Mucosa of rectum (tissue), 2 donors: Measurements from ENCODE around the gene ICE2.
A peak's percentile ranks its signal among the peaks of the same experiment; 100 is the strongest.

Experiments used
- H3K27ac ChIP-seq, 2 donors: one replicate each; pipeline ENCODE4 v1.7.0; 2013; ENCODE audit warnings: inconsistent platforms in 2 of 2, low read depth in 2 of 2, low read length in 2 of 2
- H3K27me3 ChIP-seq, 2 donors: one replicate each; pipeline ENCODE4 v1.7.0; 2013; ENCODE audit warnings: low read length in 2 of 2; ENCODE audit not compliant: control insufficient read depth in 2 of 2, insufficient read depth in 2 of 2
- H3K36me3 ChIP-seq, 2 donors: one replicate each; pipeline ENCODE4 v1.7.0; 2013; ENCODE audit warnings: low read length in 2 of 2; ENCODE audit not compliant: control insufficient read depth in 2 of 2, insufficient read depth in 2 of 2
- H3K4me1 ChIP-seq, 2 donors: one replicate each; pipeline ENCODE4 v1.7.0; 2013; ENCODE audit warnings: low read length in 2 of 2, mild to moderate bottlenecking in 1 of 2; ENCODE audit not compliant: control insufficient read depth in 2 of 2, insufficient read depth in 2 of 2
- H3K4me3 ChIP-seq, 2 donors: one replicate each; pipeline ENCODE4 v1.7.0; 2013; ENCODE audit warnings: low read length in 2 of 2
- H3K9ac ChIP-seq, 2 donors: one replicate each; pipeline ENCODE4 v1.7.0; 2013; ENCODE audit warnings: low read length in 2 of 2, low read depth in 1 of 2, mild to moderate bottlenecking in 1 of 2
- H3K9me3 ChIP-seq, 2 donors: one replicate each; pipeline ENCODE4 v1.7.0; 2013; ENCODE audit warnings: low read length in 2 of 2; ENCODE audit not compliant: control insufficient read depth in 2 of 2
- donor health status: healthy.
- donor health status: Normal muscosa, but diverticular disease.

The ICE2 gene

GRCh38 chr15:60399246-60399915 is 79.6 kb downstream of the ICE2 start:
- peaks cover 7 to 10% of the 10 kb centered on the region in 2 donors for H3K36me3 ChIP-seq
- H3K4me3 ChIP-seq, result peak overlapping the region; percentile 67 to 74
- H3K27me3 ChIP-seq, result no peaks in the 10 kb centered on the region
- H3K27ac ChIP-seq, result peak overlapping the region; percentile 99
- H3K4me1 ChIP-seq, result peaks cover 51% of the 10 kb centered on the region in 2 donors
- peak overlapping the region; percentile 84 to 98 for H3K9ac ChIP-seq
- H3K9me3 ChIP-seq, result no peaks in the 10 kb centered on the region

GRCh38 chr15:60397772-60398445 is 81.0 kb downstream of the ICE2 start, which contains the start of gene ANXA2:
Gene ANXA2 (minus strand): TSS chr15:60397986. CDS start chr15:60386075, 11,911 bp downstream.
- Histone ChIP-seq H3K27ac (peak within 1 kb of the TSS; percentile 99), H3K9ac (peak within 1 kb of the TSS; percentile 93 to 98), H3K4me3 (peak within 1 kb of the TSS; percentile 95 to 96), H3K27me3 (no peaks in the 10 kb centered on the region), H3K9me3 (no peaks in the 10 kb centered on the region), H3K4me1 (peaks cover 62 to 64% of the 10 kb centered on the region in 2 donors), H3K36me3 (peaks cover 7 to 10% of the 10 kb centered on the region in 2 donors)

- H3K36me3 ChIP-seq, result peaks cover 7 to 10% of the 10 kb centered on the region in 2 donors
- peak overlapping the region; percentile 99 for H3K27ac ChIP-seq
- H3K4me3 ChIP-seq, result peak overlapping the region; percentile 95 to 96
- H3K9ac ChIP-seq, result peak overlapping the region; percentile 93 to 98
- H3K9me3 ChIP-seq, result no peaks in the 10 kb centered on the region
- H3K4me1 ChIP-seq, result peaks cover 63 to 64% of the 10 kb centered on the region in 2 donors
- H3K27me3 ChIP-seq, result no peaks in the 10 kb centered on the region
These were observed 81.8 kb downstream of the ICE2 start for GRCh38 chr15:60396958-60397771.

- Histone ChIP-seq H3K9ac (peak overlapping the region; percentile 93 to 98), H3K27ac (peak overlapping the region; percentile 99), H3K4me1 (peaks cover 69 to 70% of the 10 kb centered on the region in 2 donors)
These were observed 82.4 kb downstream of the ICE2 start for GRCh38 chr15:60396560-60396957.

GRCh38 chr15:60396100-60396499 is 82.8 kb downstream of the ICE2 start:
- no peaks in the 10 kb centered on the region for H3K9me3 ChIP-seq
- H3K9ac ChIP-seq, result peak overlapping the region; percentile 93 to 98
- H3K4me1 ChIP-seq, result peaks cover 73 to 75% of the 10 kb centered on the region in 2 donors
- H3K27ac ChIP-seq, result peak overlapping the region; percentile 99
- H3K27me3 ChIP-seq, result no peaks in the 10 kb centered on the region
- peak overlapping the region; percentile 95 to 96 for H3K4me3 ChIP-seq
- peaks cover 7 to 10% of the 10 kb centered on the region in 2 donors for H3K36me3 ChIP-seq

More at GRCh38 chr15:60396560-60396957, 82.4 kb downstream of the ICE2 start:
- H3K27me3 ChIP-seq, result no peaks in the 10 kb centered on the region
- no peaks in the 10 kb centered on the region for H3K9me3 ChIP-seq
- H3K36me3 ChIP-seq, result peaks cover 7 to 10% of the 10 kb centered on the region in 2 donors
- H3K4me3 ChIP-seq, result peak overlapping the region; percentile 95 to 96

DNA sequence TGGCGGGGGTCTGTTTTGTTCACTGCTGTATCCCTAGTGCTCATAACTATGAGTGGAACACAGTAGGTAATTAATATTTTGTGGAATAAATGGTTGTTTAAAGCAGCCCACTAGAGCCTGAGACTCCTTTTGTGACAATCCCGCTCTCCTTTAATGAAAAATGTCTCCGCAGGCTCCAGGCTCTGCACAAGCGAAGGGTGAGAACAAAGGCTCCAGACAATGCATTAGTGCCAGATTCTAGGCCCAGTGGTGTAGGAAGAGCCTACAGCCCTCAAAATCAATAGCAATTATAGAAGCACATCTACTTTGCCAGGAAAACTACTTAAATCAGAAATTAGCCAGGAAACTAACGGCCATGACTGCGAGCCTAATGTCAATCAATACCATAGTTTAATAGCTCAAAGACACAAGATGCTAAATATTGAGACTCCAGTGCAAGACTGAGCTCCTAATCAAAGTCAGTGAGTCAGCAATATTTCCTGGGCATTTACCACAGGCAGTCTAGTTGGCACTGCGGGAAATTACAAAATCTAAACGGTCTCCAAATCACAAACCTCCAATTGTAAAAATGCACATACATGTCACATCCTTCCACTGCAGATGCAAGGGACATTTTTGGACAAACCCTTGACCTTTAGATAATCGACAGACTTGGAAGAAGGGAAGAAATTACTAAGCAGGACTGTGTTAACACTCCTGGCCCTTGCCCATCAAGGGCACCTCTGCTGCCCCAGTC is 83.5 kb downstream of the ICE2 start:
- Histone ChIP-seq H3K9ac (peak overlapping the region in 1 of 2 donors; percentile 98), H3K27me3 (no peaks in the 10 kb centered on the region), H3K27ac (peak overlapping the region; percentile 99), H3K4me1 (peaks cover 79 to 80% of the 10 kb centered on the region in 2 donors), H3K9me3 (no peaks in the 10 kb centered on the region), H3K36me3 (peaks cover 8 to 10% of the 10 kb centered on the region in 2 donors), H3K4me3 (peak overlapping the region in 1 of 2 donors; percentile 96)

- Histone ChIP-seq H3K36me3 (peaks cover 10 to 14% of the 10 kb centered on the region in 2 donors), H3K27me3 (no peaks in the 10 kb centered on the region), H3K27ac (peak overlapping the region; percentile 99), H3K9me3 (no peaks in the 10 kb centered on the region), H3K9ac (peak overlapping the region; percentile 66 to 73), H3K4me3 (peak overlapping the region; percentile 57 to 59), H3K4me1 (peaks cover 79 to 87% of the 10 kb centered on the region in 2 donors)
These were observed 84.2 kb downstream of the ICE2 start for GRCh38 chr15:60394689-60395097.

- Histone ChIP-seq H3K36me3 (peaks cover 10 to 17% of the 10 kb centered on the region in 2 donors), H3K27me3 (no peaks in the 10 kb centered on the region), H3K9me3 (no peaks in the 10 kb centered on the region), H3K27ac (peak overlapping the region; percentile 99), H3K4me1 (peaks cover 74 to 82% of the 10 kb centered on the region in 2 donors), H3K9ac (peak overlapping the region; percentile 66 to 73), H3K4me3 (peak overlapping the region; percentile 57 to 59)
These were observed 85.8 kb downstream of the ICE2 start for GRCh38 chr15:60392986-60393790.

GRCh38 chr15:60392601-60392985 is 86.3 kb downstream of the ICE2 start:
- Histone ChIP-seq H3K27me3 (no peaks in the 10 kb centered on the region), H3K36me3 (peaks cover 12 to 17% of the 10 kb centered on the region in 2 donors), H3K9me3 (no peaks in the 10 kb centered on the region), H3K4me1 (peaks cover 73 to 81% of the 10 kb centered on the region in 2 donors), H3K4me3 (peak overlapping the region in 1 of 2 donors; percentile 16), H3K27ac (peak overlapping the region; percentile 99), H3K9ac (peak overlapping the region in 1 of 2 donors; percentile 73)
